ENCODE results near the gene RBM20.

DNA sequence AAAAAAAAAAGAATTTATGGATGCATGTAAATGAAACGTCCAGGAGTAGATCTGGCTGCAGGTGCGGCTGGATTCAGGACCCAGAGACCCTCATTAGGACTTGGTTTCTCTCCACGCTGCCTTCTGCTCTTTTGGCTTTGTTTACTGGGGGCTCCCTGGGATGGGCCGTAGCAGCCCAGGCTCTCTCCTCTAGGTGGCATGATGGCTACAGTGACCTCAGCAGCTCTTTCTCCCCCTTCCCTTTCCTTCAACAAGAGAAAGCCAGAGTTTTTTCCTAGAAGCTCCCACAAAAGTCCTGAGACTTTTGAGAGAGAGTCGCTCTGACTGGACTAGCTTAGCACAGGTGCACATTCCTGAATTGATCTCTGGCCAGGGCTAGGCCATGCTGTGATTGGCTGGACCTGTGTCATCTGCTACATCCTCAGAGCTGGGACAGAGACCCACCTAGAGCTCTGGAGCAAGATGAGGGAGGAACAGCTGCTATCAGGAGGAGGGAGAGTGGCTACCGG is 159.7 kb downstream of the RBM20 start:
- TF ChIP-seq, protein P1, sequence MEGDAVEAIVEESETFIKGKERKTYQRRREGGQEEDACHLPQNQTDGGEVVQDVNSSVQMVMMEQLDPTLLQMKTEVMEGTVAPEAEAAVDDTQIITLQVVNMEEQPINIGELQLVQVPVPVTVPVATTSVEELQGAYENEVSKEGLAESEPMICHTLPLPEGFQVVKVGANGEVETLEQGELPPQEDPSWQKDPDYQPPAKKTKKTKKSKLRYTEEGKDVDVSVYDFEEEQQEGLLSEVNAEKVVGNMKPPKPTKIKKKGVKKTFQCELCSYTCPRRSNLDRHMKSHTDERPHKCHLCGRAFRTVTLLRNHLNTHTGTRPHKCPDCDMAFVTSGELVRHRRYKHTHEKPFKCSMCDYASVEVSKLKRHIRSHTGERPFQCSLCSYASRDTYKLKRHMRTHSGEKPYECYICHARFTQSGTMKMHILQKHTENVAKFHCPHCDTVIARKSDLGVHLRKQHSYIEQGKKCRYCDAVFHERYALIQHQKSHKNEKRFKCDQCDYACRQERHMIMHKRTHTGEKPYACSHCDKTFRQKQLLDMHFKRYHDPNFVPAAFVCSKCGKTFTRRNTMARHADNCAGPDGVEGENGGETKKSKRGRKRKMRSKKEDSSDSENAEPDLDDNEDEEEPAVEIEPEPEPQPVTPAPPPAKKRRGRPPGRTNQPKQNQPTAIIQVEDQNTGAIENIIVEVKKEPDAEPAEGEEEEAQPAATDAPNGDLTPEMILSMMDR (IDR thresholded peaks at IDR 0.05) = peak; percentile 76
- no peak for TF ChIP-seq POLR2AphosphoS5 (IDR thresholded peaks at IDR 0.05; ENCODE audit: low read depth, low read length)
- TF ChIP-seq, protein P2, sequence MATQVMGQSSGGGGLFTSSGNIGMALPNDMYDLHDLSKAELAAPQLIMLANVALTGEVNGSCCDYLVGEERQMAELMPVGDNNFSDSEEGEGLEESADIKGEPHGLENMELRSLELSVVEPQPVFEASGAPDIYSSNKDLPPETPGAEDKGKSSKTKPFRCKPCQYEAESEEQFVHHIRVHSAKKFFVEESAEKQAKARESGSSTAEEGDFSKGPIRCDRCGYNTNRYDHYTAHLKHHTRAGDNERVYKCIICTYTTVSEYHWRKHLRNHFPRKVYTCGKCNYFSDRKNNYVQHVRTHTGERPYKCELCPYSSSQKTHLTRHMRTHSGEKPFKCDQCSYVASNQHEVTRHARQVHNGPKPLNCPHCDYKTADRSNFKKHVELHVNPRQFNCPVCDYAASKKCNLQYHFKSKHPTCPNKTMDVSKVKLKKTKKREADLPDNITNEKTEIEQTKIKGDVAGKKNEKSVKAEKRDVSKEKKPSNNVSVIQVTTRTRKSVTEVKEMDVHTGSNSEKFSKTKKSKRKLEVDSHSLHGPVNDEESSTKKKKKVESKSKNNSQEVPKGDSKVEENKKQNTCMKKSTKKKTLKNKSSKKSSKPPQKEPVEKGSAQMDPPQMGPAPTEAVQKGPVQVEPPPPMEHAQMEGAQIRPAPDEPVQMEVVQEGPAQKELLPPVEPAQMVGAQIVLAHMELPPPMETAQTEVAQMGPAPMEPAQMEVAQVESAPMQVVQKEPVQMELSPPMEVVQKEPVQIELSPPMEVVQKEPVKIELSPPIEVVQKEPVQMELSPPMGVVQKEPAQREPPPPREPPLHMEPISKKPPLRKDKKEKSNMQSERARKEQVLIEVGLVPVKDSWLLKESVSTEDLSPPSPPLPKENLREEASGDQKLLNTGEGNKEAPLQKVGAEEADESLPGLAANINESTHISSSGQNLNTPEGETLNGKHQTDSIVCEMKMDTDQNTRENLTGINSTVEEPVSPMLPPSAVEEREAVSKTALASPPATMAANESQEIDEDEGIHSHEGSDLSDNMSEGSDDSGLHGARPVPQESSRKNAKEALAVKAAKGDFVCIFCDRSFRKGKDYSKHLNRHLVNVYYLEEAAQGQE (IDR thresholded peaks at IDR 0.05; ENCODE audit: insufficient read depth in 1 of 2, low read depth in 2 of 2, low read length in 1 of 2) = no peak
- no peak for TF ChIP-seq SIN3A (IDR thresholded peaks at IDR 0.05; ENCODE audit: borderline replicate concordance, insufficient read depth, low read depth, low read length)
- TF ChIP-seq TCF7L2 (IDR thresholded peaks at IDR 0.05; ENCODE audit: low read depth, low read length) = no peak

All from Panc1 (cell line).